ENCODE measurements around the gene PADI2.
A peak's percentile ranks its signal among the peaks of the same experiment; 100 is the strongest.

Gene PADI2

GRCh38 chr1:17119076-17119772 is at the start of gene PADI2:
TSS of gene PADI2 (minus strand) at chr1:17119451. CDS start at chr1:17119371, 80 bp downstream.
- DNase-seq (ENCODE audit: low read depth in 2 of 2), result peak; percentile 34 to 57

DNA sequence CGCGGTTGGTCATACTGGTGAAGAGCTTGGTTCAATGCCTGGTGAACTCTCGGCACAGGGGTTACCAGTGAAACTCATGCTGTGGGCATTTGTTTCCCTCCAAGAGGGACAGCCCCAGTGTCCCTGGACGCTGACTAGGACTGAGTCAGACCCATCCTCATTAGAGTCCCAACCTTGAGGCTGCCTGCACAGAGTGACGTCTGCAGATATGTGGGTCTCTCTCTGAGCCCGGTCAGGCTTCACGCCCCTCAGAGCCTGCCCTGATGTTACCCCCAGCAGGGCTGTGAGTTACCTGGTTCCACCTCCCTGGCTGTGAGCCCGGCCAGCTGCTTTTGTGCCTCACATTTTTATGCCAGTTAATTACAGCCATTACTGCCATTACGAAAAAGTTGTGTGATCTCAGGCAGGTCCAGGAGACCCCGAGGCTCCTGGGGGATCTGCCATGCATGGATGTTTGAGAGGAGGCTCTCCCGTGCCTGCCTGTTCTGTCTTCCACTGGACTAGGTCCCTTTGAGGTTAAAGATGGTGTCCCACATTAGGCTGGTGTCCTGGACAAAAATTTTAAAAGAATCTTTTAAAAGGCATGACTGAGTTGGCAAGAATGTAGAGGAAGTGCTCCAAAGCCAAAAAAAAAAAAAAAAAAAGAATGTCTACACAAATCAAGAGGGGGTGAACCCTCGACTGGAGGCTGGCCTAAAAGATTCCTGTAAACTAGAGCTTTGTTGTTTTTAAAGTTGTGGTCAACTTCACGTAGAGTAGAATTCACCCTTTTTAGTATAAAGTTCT is 49.0 kb upstream of the PADI2 start:
- DNase-seq (ENCODE audit: low read depth in 2 of 2), result no peak

DNA sequence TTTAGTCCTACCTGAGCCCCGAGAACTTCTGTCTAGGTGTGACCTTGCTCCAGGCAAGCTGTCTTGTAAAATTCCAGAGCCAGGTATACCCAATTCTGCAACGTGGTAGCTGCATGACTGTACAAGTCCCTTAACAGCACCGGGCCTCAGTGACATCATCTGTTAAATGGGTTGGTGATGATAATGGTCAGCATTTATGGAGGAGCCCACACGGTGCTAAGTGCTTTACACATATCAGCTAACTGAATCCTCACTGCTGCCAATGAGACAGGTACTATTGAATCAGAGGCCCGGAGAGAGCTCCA is 48.5 kb upstream of the PADI2 start:
- DNase-seq (ENCODE audit: low read depth in 2 of 2), result no peak

DNA sequence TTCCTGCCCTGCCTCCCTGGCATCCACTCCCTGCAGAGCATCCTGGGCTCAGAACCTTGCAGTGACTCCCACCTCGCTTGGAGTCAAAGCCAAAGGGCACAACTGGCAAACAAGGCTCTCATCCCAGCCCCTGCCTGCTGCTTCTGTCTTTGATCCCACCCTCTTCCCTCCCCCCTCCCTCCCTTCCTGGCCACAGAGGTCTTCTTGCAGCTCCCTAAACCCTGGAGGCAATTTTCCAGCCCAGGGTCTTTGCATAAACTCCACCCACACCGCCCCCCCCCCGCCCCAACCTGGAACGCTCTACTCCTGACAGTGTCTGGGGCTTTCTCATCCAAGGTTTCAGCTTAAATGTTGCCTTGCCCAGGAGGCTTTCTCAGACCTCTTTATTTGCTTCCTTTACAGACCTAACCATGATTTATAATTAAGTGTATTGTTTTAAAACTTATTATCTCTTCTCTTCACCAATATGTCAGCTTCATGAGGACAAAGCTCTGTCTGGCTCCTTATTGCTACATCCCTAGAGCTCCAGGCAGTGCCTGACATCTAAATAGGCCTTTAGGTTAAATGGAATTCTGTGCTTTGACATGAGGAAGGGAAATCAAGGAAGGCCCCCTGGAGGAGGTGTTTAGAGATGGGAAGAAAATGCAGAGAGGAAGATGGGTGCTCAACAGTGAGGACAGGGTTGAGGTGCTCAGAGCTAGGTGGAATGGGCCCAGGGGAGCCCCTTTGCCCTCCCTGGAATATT is 48.0 kb upstream of the PADI2 start:
- DNase-seq (ENCODE audit: low read depth in 2 of 2), result no peak

DNA sequence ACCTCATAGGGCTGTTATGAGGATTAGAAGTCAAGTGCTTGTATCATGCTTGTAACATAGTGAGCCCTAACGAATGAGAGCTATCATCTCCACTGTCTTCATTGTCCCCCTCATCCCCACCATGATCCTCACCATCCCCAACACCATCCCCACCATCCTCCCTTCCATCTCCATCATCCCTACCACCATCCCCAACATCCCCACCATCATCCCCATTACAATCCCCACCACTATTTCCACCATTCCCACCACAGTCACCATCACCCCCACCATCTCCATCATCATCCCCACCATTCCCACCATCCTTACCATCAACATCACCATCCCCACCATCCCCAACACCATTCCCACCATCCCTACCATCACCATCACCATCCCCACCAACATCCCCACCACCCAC is 46.6 kb upstream of the PADI2 start:
- DNase-seq (ENCODE audit: low read depth in 2 of 2), result no peak

DNA sequence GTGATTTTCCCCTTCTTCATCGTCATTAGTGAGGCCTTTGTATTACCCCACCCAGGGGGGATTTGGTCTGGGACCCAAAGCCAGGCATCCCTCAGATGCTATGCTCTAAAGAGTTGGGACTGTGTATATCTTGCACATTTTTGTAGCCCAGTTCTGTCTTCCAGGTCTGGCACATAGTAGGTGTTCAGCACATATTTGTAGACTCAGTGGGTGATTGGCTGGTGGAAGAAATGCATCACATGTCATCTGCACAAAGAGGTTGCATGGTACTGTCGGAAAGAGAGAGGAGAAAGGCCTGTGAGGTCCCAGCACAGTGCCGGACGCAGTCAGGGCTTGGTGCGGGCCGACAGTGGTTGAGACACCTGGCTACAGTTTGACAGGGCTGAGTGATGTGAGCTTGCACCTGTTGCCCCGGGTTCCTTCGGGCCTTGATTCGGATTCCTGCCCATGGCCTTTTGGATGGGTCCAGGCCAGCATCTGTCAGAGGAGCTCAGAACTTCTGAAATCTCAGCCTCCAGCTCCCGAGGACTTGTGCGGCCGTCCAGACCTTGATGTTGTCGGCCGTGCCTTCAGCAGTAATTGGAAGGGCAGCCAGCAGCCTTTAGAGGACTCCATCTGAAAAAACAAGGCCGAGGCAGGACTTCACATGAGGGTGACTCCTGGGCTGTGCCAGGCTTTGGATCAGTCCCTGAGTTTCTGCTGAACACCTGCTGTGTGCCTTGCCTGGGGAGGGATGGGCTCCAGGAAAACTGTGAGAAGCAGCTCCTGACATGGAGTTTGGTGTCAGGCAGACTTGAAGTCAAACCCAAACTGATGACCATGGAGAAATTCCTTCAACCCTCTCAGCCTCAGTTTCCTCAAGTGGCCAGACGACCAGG is 44.8 kb upstream of the PADI2 start:
- DNase-seq (ENCODE audit: low read depth in 2 of 2), result no peak

- DNase-seq (ENCODE audit: low read depth in 2 of 2), result no peak
Observed at GRCh38 chr1:17163371-17163770, 44.1 kb upstream of the PADI2 start.

DNA sequence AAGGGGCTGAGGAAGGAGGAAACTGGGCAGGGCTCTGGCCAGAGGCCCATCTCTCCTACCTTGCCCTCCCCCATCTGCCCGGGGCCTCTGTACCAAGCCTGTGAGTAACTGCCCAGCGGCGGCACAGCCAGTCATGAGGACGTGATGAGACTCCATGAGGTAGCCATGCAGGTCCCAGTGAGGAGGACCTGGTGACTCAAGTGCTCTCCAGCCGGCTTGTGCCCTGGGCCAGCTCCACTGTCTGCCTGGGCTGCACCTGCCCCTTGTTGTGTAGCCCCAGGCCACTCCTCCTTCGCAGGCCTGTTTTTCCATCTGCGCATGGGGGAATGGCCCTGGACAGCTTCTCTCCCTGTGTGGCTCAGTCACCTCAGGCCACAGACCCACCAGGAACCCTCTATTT is 43.7 kb upstream of the PADI2 start:
- no peak for DNase-seq (ENCODE audit: low read depth in 2 of 2)

DNA sequence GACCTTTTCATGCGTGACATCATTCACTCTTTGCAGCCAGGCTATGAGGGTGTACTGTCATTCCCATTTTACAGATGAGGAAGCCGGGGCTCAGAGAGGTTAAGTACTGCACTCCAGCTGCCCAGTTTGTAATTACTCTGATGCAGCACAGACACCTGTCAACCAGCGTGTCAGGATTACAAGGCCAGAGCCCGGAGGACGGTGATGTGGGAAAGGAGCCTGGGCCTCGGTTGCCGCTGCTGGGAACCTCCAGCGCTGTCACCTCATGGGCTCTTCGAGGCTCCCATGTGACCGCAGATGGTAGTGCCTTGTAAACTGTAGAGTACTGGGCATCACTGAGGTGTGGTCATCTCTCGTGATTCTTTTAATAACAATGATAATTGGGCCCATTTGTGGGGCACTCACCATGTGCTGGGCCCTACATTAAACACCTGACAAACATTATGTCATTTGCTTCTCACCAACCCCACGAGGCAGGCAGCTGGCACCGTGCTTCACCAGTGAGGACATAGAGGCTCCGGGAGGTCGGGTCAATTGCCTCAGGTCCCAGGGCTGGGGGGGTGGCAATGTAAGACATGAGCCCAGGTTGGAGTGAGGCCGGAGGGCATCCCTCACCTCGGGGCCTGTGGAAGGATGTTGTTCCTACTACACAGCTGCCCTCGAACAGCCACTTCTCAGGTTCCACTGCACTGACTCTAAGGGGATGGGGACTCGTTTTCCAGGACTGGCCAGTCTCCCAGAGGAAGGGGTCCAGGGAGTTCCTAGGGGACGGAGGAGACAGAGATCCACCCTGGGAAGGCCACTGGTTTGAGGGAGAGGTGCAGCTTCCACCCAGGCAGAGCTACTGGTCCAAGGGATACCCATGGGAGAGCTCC is 42.9 kb upstream of the PADI2 start:
- DNase-seq (ENCODE audit: low read depth in 2 of 2), result no peak

GRCh38 chr1:17161137-17161740 is 42.0 kb upstream of the PADI2 start:
- no peak for DNase-seq (ENCODE audit: low read depth in 2 of 2)

DNA sequence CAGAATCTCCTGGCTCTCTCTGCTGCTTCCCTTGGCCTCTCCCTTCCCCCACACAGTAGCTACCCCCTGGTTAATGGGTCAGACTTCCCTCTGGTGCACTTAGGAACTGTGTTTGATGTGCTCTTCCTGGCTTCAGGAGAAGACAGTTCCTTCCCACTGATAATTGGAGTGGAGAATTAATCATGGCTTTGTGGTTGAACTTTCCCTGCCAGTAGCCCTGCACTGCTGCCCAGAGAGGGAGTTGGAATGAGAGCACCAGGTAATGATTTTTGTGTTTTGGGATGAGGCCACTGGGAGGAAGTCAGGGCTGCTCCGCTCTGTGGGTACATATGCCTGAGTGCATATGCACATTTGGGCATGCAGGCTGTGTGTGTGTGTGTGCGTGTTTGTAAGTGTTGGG is 39.7 kb upstream of the PADI2 start:
- DNase-seq (ENCODE audit: low read depth in 2 of 2), result no peak

- no peak for DNase-seq (ENCODE audit: low read depth in 2 of 2)
Observed at GRCh38 chr1:17156108-17156507, 36.9 kb upstream of the PADI2 start.

GRCh38 chr1:17155257-17155920 is 36.1 kb upstream of the PADI2 start:
- DNase-seq (ENCODE audit: low read depth in 2 of 2), result no peak

- DNase-seq (ENCODE audit: low read depth in 2 of 2), result no peak
Observed at GRCh38 chr1:17149771-17150170, 30.5 kb upstream of the PADI2 start.

DNA sequence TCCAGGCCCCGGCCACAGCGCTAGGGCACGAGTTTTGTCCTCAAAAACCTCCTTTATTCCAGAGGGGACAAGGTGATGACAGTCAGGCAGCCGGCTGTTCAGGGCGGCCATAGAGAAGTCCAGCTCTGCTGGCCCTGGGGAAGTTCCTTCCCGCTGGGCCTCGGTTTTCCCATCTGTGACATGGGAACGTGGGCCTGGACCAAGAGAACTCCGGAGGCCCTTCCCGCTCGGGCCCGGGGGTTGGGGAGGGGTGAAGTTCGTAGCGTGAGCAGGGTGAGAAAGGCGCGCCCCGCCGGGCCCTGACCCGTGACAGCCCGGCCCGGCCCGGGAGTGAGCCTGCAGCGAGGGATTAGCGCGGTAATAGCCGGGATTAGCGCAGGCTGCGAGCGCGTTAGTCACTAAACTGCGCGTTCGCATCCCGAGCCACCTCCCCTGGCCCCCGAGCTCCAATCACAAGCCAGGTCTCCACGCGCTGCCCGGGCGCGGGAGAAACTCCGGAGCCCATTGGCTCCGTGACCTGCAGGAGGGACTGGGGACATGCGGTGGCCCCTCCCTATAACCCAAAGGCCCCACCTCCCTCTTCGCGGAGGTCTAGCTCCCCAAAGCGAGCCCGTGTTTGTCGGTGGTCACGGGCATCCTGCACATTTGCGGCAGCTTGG is 29.8 kb upstream of the PADI2 start:
- DNase-seq (ENCODE audit: low read depth in 2 of 2), result no peak

- no peak for DNase-seq (ENCODE audit: low read depth in 2 of 2)
Observed at GRCh38 chr1:17145648-17146047, 26.4 kb upstream of the PADI2 start.

DNA sequence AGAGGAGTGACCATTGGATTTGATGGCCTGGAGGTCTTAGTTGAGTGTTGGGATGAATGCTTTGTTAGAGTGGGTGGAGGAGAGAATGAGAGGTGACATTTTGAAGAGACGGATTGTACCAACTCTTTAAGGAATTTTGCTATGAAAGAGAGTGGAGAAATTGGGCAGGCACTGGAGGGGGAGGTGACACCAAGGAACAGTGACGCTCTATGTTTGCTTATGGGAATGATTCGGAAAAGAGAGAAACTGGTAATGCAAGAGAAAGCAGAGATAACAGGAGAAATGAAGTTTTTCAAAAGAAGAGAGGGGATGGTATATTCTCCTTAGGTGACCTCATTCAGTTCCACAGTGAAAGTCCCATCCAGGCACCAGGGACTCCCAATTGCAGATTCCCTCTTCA is 24.5 kb upstream of the PADI2 start:
- no peak for DNase-seq (ENCODE audit: low read depth in 2 of 2)

GRCh38 chr1:17141441-17142197 is 22.4 kb upstream of the PADI2 start:
- no peak for DNase-seq (ENCODE audit: low read depth in 2 of 2)

- DNase-seq (ENCODE audit: low read depth in 2 of 2), result no peak
Observed at GRCh38 chr1:17140279-17140678, 21.0 kb upstream of the PADI2 start.
